Gastroesophageal sphincter (tissue), 3 donors: ENCODE data around the gene MASTL.

Experiments used
- CTCF ChIP-seq, 4 experiments: fragments of 200-600 bp in 2 of 4; fragments of 450-650 bp in 2 of 4; sonication (generic) in 1 of 4; IDR thresholded peaks; one replicate each; pipeline ENCODE4 v1.5.1; 2017 to 2019; ENCODE audit warnings: antibody characterized with exemption in 4 of 4, mild to moderate bottlenecking in 2 of 4, moderate library complexity in 2 of 4
- EP300 ChIP-seq: sonication (generic); formaldehyde crosslinking; IDR thresholded peaks from one replicate; pipeline ENCODE4 v1.6.1; 2017; ENCODE audit warnings: antibody characterized with exemption, mild to moderate bottlenecking

GRCh38 chr10:27197980-27198620, 42.9 kb downstream of the MASTL start:
- TF ChIP-seq CTCF (IDR thresholded peaks at IDR 0.05) (no peak), EP300 (no peak)
